Measurements from ENCODE around the gene C6orf141. TPM values are rescaled to one million over a fixed set of nuclear protein-coding genes. Genes with fewer than 3 reads are reported as not detected.

The C6orf141 gene
- total and polyA plus RNA-seq, 2 of the 13 experiments (the other 11 are each of a cell fraction or from before 2014, with no cell fraction given) = 0.07 TPM; not detected in 1

DNA sequence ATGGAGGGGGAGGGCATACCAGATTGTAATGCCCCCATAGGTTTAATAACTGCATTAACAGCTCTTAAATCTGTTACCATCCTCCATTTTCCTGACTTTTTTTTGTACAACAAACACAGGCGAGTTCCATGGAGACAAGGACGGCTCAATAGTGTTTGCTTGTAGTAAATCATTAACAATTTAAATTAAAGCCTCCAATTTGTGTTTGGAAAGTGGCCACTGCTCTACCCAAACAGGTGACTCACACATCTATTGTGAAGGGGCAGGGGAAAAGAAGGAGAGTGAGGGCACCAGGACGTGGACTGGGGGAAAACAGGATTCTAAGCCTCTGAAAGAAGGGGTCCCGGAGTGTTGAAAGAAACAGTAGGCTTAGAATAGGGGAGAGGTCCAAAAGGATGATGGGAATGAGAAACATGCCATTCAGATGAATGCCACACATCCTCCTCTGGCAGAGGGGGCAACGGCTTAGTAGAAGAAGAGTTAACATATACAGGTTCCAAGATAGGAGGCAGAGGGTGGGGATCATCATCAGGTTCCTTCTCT is 43.8 kb upstream of the C6orf141 start (continued):
- TF ChIP-seq, protein P1, sequence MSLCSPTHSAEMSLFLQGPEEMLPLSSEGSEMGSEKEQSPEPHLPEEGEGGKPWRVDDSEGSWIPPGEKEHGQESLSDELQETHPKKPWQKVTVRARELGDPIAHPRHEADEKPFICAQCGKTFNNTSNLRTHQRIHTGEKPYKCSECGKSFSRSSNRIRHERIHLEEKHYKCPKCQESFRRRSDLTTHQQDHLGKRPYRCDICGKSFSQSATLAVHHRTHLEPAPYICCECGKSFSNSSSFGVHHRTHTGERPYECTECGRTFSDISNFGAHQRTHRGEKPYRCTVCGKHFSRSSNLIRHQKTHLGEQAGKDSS (CRISPR knock-in tag; IDR thresholded peaks at IDR 0.05; ENCODE audit: borderline replicate concordance, low read depth) = no peak
- TF ChIP-seq ZNF660 (CRISPR knock-in tag; IDR thresholded peaks at IDR 0.05; ENCODE audit: borderline replicate concordance, low read depth) = no peak
- no peak for TF ChIP-seq ZNF260 (CRISPR knock-in tag; IDR thresholded peaks at IDR 0.05; ENCODE audit: borderline replicate concordance, low read depth)
- TF ChIP-seq SOX13 (IDR thresholded peaks at IDR 0.05) = no peak; the same call in 1 of the 2 replicates
- peak in 1 of 2 experiments; percentile 79; a peak in 2 of 4 replicates for TF ChIP-seq SOX13 (CRISPR knock-in tag; conservative IDR thresholded peaks at IDR 0.05 in 1 of 2, IDR thresholded peaks at IDR 0.05 in 1 of 2)
- TF ChIP-seq, protein P2, sequence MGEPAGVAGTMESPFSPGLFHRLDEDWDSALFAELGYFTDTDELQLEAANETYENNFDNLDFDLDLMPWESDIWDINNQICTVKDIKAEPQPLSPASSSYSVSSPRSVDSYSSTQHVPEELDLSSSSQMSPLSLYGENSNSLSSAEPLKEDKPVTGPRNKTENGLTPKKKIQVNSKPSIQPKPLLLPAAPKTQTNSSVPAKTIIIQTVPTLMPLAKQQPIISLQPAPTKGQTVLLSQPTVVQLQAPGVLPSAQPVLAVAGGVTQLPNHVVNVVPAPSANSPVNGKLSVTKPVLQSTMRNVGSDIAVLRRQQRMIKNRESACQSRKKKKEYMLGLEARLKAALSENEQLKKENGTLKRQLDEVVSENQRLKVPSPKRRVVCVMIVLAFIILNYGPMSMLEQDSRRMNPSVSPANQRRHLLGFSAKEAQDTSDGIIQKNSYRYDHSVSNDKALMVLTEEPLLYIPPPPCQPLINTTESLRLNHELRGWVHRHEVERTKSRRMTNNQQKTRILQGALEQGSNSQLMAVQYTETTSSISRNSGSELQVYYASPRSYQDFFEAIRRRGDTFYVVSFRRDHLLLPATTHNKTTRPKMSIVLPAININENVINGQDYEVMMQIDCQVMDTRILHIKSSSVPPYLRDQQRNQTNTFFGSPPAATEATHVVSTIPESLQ (CRISPR knock-in tag; conservative IDR thresholded peaks at IDR 0.05) = no peak
- TF ChIP-seq YEATS4 (CRISPR knock-in tag; IDR thresholded peaks at IDR 0.05; ENCODE audit: borderline replicate concordance) = no peak
- TF ChIP-seq TCF7 (IDR thresholded peaks at IDR 0.05; ENCODE audit: low read depth) = peak; percentile 15; the same call in 1 of the 2 replicates
- 0 out of 2 replicates have a peak, but pooled peaks have one; percentile 28 for TF ChIP-seq ZMYM3 (CRISPR knock-in tag; IDR thresholded peaks at IDR 0.05)
- TF ChIP-seq FOXA1 (IDR thresholded peaks at IDR 0.05) = no peak
- no peak; the same call in 1 of the 2 replicates for TF ChIP-seq FOXA1 (CRISPR knock-in tag; IDR thresholded peaks at IDR 0.05)
- TF ChIP-seq, protein P3, sequence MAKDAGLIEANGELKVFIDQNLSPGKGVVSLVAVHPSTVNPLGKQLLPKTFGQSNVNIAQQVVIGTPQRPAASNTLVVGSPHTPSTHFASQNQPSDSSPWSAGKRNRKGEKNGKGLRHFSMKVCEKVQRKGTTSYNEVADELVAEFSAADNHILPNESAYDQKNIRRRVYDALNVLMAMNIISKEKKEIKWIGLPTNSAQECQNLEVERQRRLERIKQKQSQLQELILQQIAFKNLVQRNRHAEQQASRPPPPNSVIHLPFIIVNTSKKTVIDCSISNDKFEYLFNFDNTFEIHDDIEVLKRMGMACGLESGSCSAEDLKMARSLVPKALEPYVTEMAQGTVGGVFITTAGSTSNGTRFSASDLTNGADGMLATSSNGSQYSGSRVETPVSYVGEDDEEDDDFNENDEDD (CRISPR knock-in tag; IDR thresholded peaks at IDR 0.05; ENCODE audit: borderline replicate concordance) = peak; percentile 13; the same call in 1 of the 2 replicates
- TF ChIP-seq IRX3 (CRISPR knock-in tag; IDR thresholded peaks at IDR 0.05; ENCODE audit: borderline replicate concordance, low read depth) = no peak
- TF ChIP-seq PHF21A (CRISPR knock-in tag; IDR thresholded peaks at IDR 0.05) = peak; percentile 35; the same call in 1 of the 2 replicates
- TF ChIP-seq ARHGAP35 (CRISPR knock-in tag; IDR thresholded peaks at IDR 0.05; ENCODE audit: borderline replicate concordance) = no peak
- TF ChIP-seq ARNTL (CRISPR knock-in tag; IDR thresholded peaks at IDR 0.05) = peak; percentile 50; the same call in 1 of the 2 replicates
- no peak for TF ChIP-seq FOXM1 (CRISPR knock-in tag; IDR thresholded peaks at IDR 0.05)
- TF ChIP-seq NR3C1 (CRISPR knock-in tag; IDR thresholded peaks at IDR 0.05) = no peak
- TF ChIP-seq KAT7 (CRISPR knock-in tag; IDR thresholded peaks at IDR 0.05; ENCODE audit: borderline replicate concordance) = 0 out of 2 replicates have a peak, but pooled peaks have one; percentile 24
- TF ChIP-seq, protein P4, sequence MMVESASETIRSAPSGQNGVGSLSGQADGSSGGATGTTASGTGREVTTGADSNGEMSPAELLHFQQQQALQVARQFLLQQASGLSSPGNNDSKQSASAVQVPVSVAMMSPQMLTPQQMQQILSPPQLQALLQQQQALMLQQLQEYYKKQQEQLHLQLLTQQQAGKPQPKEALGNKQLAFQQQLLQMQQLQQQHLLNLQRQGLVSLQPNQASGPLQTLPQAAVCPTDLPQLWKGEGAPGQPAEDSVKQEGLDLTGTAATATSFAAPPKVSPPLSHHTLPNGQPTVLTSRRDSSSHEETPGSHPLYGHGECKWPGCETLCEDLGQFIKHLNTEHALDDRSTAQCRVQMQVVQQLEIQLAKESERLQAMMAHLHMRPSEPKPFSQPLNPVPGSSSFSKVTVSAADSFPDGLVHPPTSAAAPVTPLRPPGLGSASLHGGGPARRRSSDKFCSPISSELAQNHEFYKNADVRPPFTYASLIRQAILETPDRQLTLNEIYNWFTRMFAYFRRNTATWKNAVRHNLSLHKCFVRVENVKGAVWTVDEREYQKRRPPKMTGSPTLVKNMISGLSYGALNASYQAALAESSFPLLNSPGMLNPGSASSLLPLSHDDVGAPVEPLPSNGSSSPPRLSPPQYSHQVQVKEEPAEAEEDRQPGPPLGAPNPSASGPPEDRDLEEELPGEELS (CRISPR knock-in tag; IDR thresholded peaks at IDR 0.05) = peak; percentile 79
- TF ChIP-seq, protein P5, sequence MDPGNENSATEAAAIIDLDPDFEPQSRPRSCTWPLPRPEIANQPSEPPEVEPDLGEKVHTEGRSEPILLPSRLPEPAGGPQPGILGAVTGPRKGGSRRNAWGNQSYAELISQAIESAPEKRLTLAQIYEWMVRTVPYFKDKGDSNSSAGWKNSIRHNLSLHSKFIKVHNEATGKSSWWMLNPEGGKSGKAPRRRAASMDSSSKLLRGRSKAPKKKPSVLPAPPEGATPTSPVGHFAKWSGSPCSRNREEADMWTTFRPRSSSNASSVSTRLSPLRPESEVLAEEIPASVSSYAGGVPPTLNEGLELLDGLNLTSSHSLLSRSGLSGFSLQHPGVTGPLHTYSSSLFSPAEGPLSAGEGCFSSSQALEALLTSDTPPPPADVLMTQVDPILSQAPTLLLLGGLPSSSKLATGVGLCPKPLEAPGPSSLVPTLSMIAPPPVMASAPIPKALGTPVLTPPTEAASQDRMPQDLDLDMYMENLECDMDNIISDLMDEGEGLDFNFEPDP (CRISPR knock-in tag; conservative IDR thresholded peaks at IDR 0.05) = 0 out of 2 replicates have a peak, but pooled peaks have one; percentile 45
- TF ChIP-seq ZNF460 (CRISPR knock-in tag; IDR thresholded peaks at IDR 0.05; ENCODE audit: borderline replicate concordance) = no peak
- TF ChIP-seq ARID2 (CRISPR knock-in tag; IDR thresholded peaks at IDR 0.05; ENCODE audit: borderline replicate concordance) = no peak

Measured in HepG2 (cell line).